SU-DHL-6 (cell line): ENCODE results near the gene DPPA3.

ENCODE experiments used
- CTCF ChIP-seq: fragments of 200-600 bp; sonication (generic); IDR thresholded peaks from one replicate; pipeline ENCODE4 v1.5.1; 2017; ENCODE audit warnings: antibody characterized with exemption, mild to moderate bottlenecking, low read length, moderate library complexity; ENCODE audit not compliant: insufficient read depth, poor library complexity, severe bottlenecking
- EZH2phosphoT487 ChIP-seq: fragments of 200-600 bp; sonication (generic), shearing (Covaris generic); conservative IDR thresholded peaks from 2 replicates; pipeline ENCODE4 v1.6.1; 2018; ENCODE audit warnings: mild to moderate bottlenecking, antibody characterized with exemption, low read length, moderate library complexity, mixed read lengths

- TF ChIP-seq CTCF (no peak), EZH2phosphoT487 (no peak)
Observed at GRCh38 chr12:7749442-7749841, 38.2 kb downstream of the DPPA3 start.
